CD14-positive monocyte (primary cell): ENCODE results near the gene IYD. TPM values are rescaled to one million over a fixed set of nuclear protein-coding genes. Genes with fewer than 3 reads are reported as not detected.

Experiments used
- DNase-seq, 3 donors: peaks; one replicate each; pipeline ENCODE4 v3.0.0-alpha.2; 2011 to 2022
- H2AFZ ChIP-seq: 2 replicates; pipeline ENCODE4 v1.6.0; 2012; ENCODE audit warnings: mild to moderate bottlenecking, low read depth, low read length, inconsistent platforms; ENCODE audit not compliant: insufficient read depth, poor library complexity, severe bottlenecking
- H3K27ac ChIP-seq, 2 donors: 1 replicate in 1 of 2; 2 replicates in 1 of 2; pipeline ENCODE4 v1.5.1; 2012 to 2013; ENCODE audit warnings: low read length in 2 of 2, control low read depth in 1 of 2, inconsistent platforms in 1 of 2, low read depth in 1 of 2, mild to moderate bottlenecking in 1 of 2
- H3K27me3 ChIP-seq, 2 donors: one replicate each; pipeline versions ENCODE4 v1.6.0 to v1.6.1; 2011 to 2013; ENCODE audit warnings: low read length in 2 of 2; ENCODE audit not compliant: control insufficient read depth in 2 of 2, insufficient read depth in 2 of 2
- H3K36me3 ChIP-seq, 2 donors: replicated peaks in 1 of 2; 1 replicate in 1 of 2; 2 replicates in 1 of 2; pipeline versions ENCODE4 v1.5.1 to v1.6.1; 2012 to 2013; ENCODE audit warnings: low read length in 2 of 2, control low read depth in 1 of 2, inconsistent platforms in 1 of 2, mild to moderate bottlenecking in 1 of 2; ENCODE audit not compliant: insufficient read depth in 2 of 2, control insufficient read depth in 1 of 2
- H3K4me1 ChIP-seq, 2 donors: 1 replicate in 1 of 2; 2 replicates in 1 of 2; pipeline versions ENCODE4 v1.5.1 to v1.6.1; 2012 to 2013; ENCODE audit warnings: low read length in 2 of 2, control low read depth in 1 of 2, inconsistent platforms in 1 of 2, mild to moderate bottlenecking in 1 of 2, moderate library complexity in 1 of 2; ENCODE audit not compliant: insufficient read depth in 2 of 2, control insufficient read depth in 1 of 2
- H3K4me2 ChIP-seq: replicated peaks from 2 replicates; pipeline ENCODE3; 2012; ENCODE audit warnings: low read length, moderate library complexity, mild to moderate bottlenecking; ENCODE audit not compliant: poor library complexity, severe bottlenecking; ENCODE audit errors: extremely low read depth
- H3K4me3 ChIP-seq, 3 experiments: fragments of 200-600 bp in 1 of 3; sonication (generic) in 1 of 3; replicated peaks in 1 of 3; 1 replicate in 2 of 3; 2 replicates in 1 of 3; pipeline ENCODE4 v1.5.1; 2011 to 2013; ENCODE audit warnings: low read length in 3 of 3, mild to moderate bottlenecking in 3 of 3, control low read depth in 2 of 3, low read depth in 2 of 3, inconsistent platforms in 1 of 3, moderate library complexity in 1 of 3
- H3K79me2 ChIP-seq: 2 replicates; pipeline ENCODE4 v1.6.0; 2012; ENCODE audit warnings: mild to moderate bottlenecking, control low read depth, inconsistent platforms, low read length, moderate library complexity; ENCODE audit not compliant: insufficient read depth
- H3K9ac ChIP-seq: 2 replicates; pipeline ENCODE4 v1.6.0; 2017; ENCODE audit warnings: low read length, mild to moderate bottlenecking; ENCODE audit not compliant: insufficient read depth, poor library complexity, severe bottlenecking
- H3K9me3 ChIP-seq, 2 donors: replicated peaks in 1 of 2; 1 replicate in 1 of 2; 2 replicates in 1 of 2; pipeline versions ENCODE4 v1.5.1 to v1.6.1; 2012 to 2013; ENCODE audit warnings: low read length in 2 of 2, control low read depth in 1 of 2; ENCODE audit not compliant: control insufficient read depth in 1 of 2, insufficient read depth in 1 of 2
- H4K20me1 ChIP-seq: 2 replicates; pipeline ENCODE4 v1.6.0; 2012; ENCODE audit warnings: mild to moderate bottlenecking, low read length, control low read depth, moderate library complexity; ENCODE audit not compliant: insufficient read depth
- H3K27ac Mint-ChIP-seq, 7 donors: one replicate each; pipeline ENCODE4 v1.8.0; 2020; ENCODE audit warnings: mild to moderate bottlenecking in 7 of 7, mixed read lengths in 7 of 7, moderate library complexity in 6 of 7, inconsistent platforms in 2 of 7
- H3K27me3 Mint-ChIP-seq, 3 donors: one replicate each; pipeline ENCODE4 v1.8.0; 2021 to 2022; ENCODE audit warnings: low read depth in 3 of 3, mild to moderate bottlenecking in 3 of 3, mixed read lengths in 3 of 3, moderate library complexity in 3 of 3, inconsistent platforms in 1 of 3
- H3K36me3 Mint-ChIP-seq, 2 donors: one replicate each; pipeline ENCODE4 v1.8.0; 2020; ENCODE audit warnings: mixed read lengths in 2 of 2, inconsistent platforms in 1 of 2, mild to moderate bottlenecking in 1 of 2
- H3K4me1 Mint-ChIP-seq: one replicate; pipeline ENCODE4 v1.8.0; 2020; ENCODE audit warnings: mild to moderate bottlenecking, mixed read lengths
- H3K4me3 Mint-ChIP-seq, 2 donors: one replicate each; pipeline ENCODE4 v1.8.0; 2020; ENCODE audit warnings: mild to moderate bottlenecking in 2 of 2, mixed read lengths in 2 of 2, moderate library complexity in 1 of 2
- H3K9me3 Mint-ChIP-seq, 7 donors: one replicate each; pipeline ENCODE4 v1.8.0; 2020 to 2022; ENCODE audit warnings: mixed read lengths in 7 of 7, mild to moderate bottlenecking in 6 of 7, moderate library complexity in 6 of 7, inconsistent platforms in 2 of 7
- CTCF ChIP-seq: fragments of 200-600 bp; IDR thresholded peaks from one replicate; pipeline ENCODE4 v1.8.0; 2022; ENCODE audit warnings: antibody characterized with exemption, mild to moderate bottlenecking
- WGBS: methylation state at CpG from one replicate; pipeline ENCODE4 v1.1.5; 2013; ENCODE audit warnings: missing lambda C conversion rate; ENCODE audit not compliant: insufficient coverage; 5-methylcytosine and 5-hydroxymethylcytosine counted together
- intact Hi-C, 2 donors: fragments of 100-400 bp; cut with micrococcal nuclease; formaldehyde crosslinking; loops; one replicate each; pipeline versions ENCODE4 v1.15.0 to v1.15.1; 2023
- polyA plus RNA-seq, 3 donors: library from polyadenylated mRNA; depleted of rRNA in 1 of 3; unstranded in 2 of 3; stranded (reverse) in 1 of 3; fragments of 300-500 nt in 2 of 3; fragments of >200 nt in 1 of 3; fragmentation: Illumina TruSeq in 2 of 3; gene quantifications; 1 replicate in 2 of 3; 2 replicates in 1 of 3; pipeline ENCODE4 v1.2.3, GENCODE V29; 2012 to 2021

IYD gene
- polyA plus RNA-seq, 3 donors: not detected

GRCh38 chr6:150413198-150413597 lies 44.4 kb downstream of the IYD start:
- no peak overlapping the region for H3K9ac ChIP-seq
- TF ChIP-seq CTCF: no peak
- no peak for DNase-seq
- H3K4me2 ChIP-seq: no peak overlapping the region
- no peak overlapping the region for H3K27ac ChIP-seq
- peaks cover 14 to 27% (median 21%) of the 10 kb centered on the region in 3 donors for H3K27me3 Mint-ChIP-seq
- no peaks in the 10 kb centered on the region for H3K9me3 Mint-ChIP-seq
- no peak overlapping the region for H3K4me3 Mint-ChIP-seq
- H3K4me1 Mint-ChIP-seq: peaks cover 3% of the 10 kb centered on the region
- no peak overlapping the region for H2AFZ ChIP-seq
- no CpG with 5 or more reads among the region's 4 CpGs for WGBS
- H3K9me3 ChIP-seq: no peaks in the 10 kb centered on the region
- peaks cover 4 to 21% of the 10 kb centered on the region in 2 donors for H3K27me3 ChIP-seq
- H3K4me3 ChIP-seq: no peak overlapping the region
- H4K20me1 ChIP-seq: no peaks in the 10 kb centered on the region
- intact Hi-C loops: loop anchor here (10.0 kb wide), 1 partner anchor 402 kb away; no protein-coding TSS in a partner anchor
- H3K36me3 Mint-ChIP-seq: no peaks in the 10 kb centered on the region
- no peaks in the 10 kb centered on the region for H3K79me2 ChIP-seq
- H3K4me1 ChIP-seq: peaks cover 0 to 2% of the 10 kb centered on the region in 2 donors
- H3K36me3 ChIP-seq: no peaks in the 10 kb centered on the region
- no peak overlapping the region for H3K27ac Mint-ChIP-seq

- Mint-ChIP-seq H3K36me3 (no peaks in the 10 kb centered on the region), H3K27ac (no peak overlapping the region), H3K27me3 (peaks cover 14 to 27% (median 21%) of the 10 kb centered on the region in 3 donors), H3K9me3 (no peaks in the 10 kb centered on the region), H3K4me3 (no peak overlapping the region), H3K4me1 (peaks cover 9% of the 10 kb centered on the region)
- Histone ChIP-seq H3K9ac (no peak overlapping the region), H3K9me3 (no peaks in the 10 kb centered on the region), H3K27ac (no peak overlapping the region), H3K27me3 (peaks cover 4 to 19% of the 10 kb centered on the region in 2 donors), H3K36me3 (no peaks in the 10 kb centered on the region), H4K20me1 (no peaks in the 10 kb centered on the region), H2AFZ (no peak overlapping the region), H3K4me2 (no peak overlapping the region), H3K4me3 (no peak overlapping the region), H3K4me1 (peaks cover 3 to 9% of the 10 kb centered on the region in 2 donors), H3K79me2 (no peaks in the 10 kb centered on the region)
- WGBS: 94% methylated on average over 2 of the region's 3 CpGs
- DNase-seq: no peak
- no peak for TF ChIP-seq CTCF
- intact Hi-C loops: loop anchor here (10.0 kb wide), 1 partner anchor 401 kb away; no protein-coding TSS in a partner anchor
Observed at GRCh38 chr6:150413781-150414281, 45.0 kb downstream of the IYD start.
